Sigmoid colon (tissue), 4 donors: Measurements from ENCODE around the gene KCTD17.

Experiments
- POLR2A ChIP-seq, 2 donors: fragments of 450-650 bp; IDR thresholded peaks; one replicate each; pipeline ENCODE4 v1.6.1; 2016; ENCODE audit warnings: antibody characterized with exemption in 2 of 2, mild to moderate bottlenecking in 2 of 2, moderate library complexity in 2 of 2
- POLR2AphosphoS5 ChIP-seq, 4 donors: sonication (generic); formaldehyde crosslinking; IDR thresholded peaks; one replicate each; pipeline ENCODE4 v1.6.1; 2017; ENCODE audit warnings: antibody characterized with exemption in 4 of 4
- TF ChIP-seq, protein P1 (sequence below), 4 experiments: fragments of 450-650 bp in 3 of 4; fragments of 200-600 bp in 1 of 4; IDR thresholded peaks; one replicate each; pipeline ENCODE4 v1.5.1; 2016 to 2019; ENCODE audit warnings: antibody characterized with exemption in 4 of 4, mild to moderate bottlenecking in 3 of 4, moderate library complexity in 2 of 4

- TF ChIP-seq POLR2A (IDR thresholded peaks at IDR 0.05) (no peak), POLR2AphosphoS5 (IDR thresholded peaks at IDR 0.05) (no peak)
- TF ChIP-seq, protein P1, sequence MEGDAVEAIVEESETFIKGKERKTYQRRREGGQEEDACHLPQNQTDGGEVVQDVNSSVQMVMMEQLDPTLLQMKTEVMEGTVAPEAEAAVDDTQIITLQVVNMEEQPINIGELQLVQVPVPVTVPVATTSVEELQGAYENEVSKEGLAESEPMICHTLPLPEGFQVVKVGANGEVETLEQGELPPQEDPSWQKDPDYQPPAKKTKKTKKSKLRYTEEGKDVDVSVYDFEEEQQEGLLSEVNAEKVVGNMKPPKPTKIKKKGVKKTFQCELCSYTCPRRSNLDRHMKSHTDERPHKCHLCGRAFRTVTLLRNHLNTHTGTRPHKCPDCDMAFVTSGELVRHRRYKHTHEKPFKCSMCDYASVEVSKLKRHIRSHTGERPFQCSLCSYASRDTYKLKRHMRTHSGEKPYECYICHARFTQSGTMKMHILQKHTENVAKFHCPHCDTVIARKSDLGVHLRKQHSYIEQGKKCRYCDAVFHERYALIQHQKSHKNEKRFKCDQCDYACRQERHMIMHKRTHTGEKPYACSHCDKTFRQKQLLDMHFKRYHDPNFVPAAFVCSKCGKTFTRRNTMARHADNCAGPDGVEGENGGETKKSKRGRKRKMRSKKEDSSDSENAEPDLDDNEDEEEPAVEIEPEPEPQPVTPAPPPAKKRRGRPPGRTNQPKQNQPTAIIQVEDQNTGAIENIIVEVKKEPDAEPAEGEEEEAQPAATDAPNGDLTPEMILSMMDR (IDR thresholded peaks at IDR 0.05): no peak
Observed at GRCh38 chr22:37083914-37084313, 32.4 kb downstream of the KCTD17 start.
